Measurements from ENCODE around the gene CD96.

GRCh38 chr3:111607240-111607920 is 65.4 kb downstream of the CD96 start:
- no peak for TF ChIP-seq GATA2 (IDR thresholded peaks at IDR 0.05; ENCODE audit: low read depth, low read length)
- no peak for TF ChIP-seq GATA3 (IDR thresholded peaks at IDR 0.05; ENCODE audit: low read depth, low read length)
